ENCODE measurements around the gene RIMS1. TPM values are rescaled to one million over a fixed set of nuclear protein-coding genes. Genes with fewer than 3 reads are reported as not detected.

The RIMS1 gene
- total and polyA plus RNA-seq, 2 of the 13 experiments (the other 11 are each of a cell fraction or from before 2014, with no cell fraction given), result not detected

DNA sequence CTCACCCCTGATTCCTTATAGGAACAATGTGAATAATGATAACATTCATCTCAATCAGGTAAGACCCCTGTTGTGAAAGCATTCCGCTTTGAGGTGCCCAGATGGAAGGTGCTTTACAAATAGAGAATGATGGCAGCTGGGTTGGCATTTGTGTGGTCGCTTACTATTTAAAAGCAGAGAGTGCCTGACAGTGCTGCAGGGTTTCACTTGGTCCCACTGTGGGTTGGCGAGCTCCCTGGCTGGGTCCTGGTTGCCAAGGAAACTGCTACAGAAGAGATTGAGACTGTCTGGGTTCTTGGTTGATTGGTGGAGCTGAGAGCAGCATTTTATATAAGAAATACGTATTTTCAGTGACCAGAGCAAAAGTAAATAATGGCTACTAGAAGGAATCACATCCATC is 528.3 kb downstream of the RIMS1 start:
- H3K4me3 ChIP-seq (replicated peaks in 1 of 3; ENCODE audit: insufficient read depth in 1 of 3, low read depth in 2 of 3, low read length in 3 of 3), result no peak overlapping the region
- FAIRE-seq, result no peak
- WGBS (ENCODE audit: low lambda C conversion rate), result 40% methylated on average over 4 of the region's 4 CpGs
- no peaks in the 10 kb centered on the region for H3K9me3 ChIP-seq (ENCODE audit: low read length)
- no peak overlapping the region for H3K9ac ChIP-seq (ENCODE audit: insufficient read depth, low read depth, low read length)
- no peak overlapping the region for H3K4me2 ChIP-seq (ENCODE audit: low read depth, low read length)
- no TSS peak for BruUV-seq (replicated peaks)
- no peaks in the 10 kb centered on the region for H3K79me2 ChIP-seq (ENCODE audit: insufficient read depth, low read length)
- no peaks in the 10 kb centered on the region for H3K27me3 ChIP-seq (ENCODE audit: control insufficient read depth in 1 of 2, insufficient read depth in 2 of 2, low read length in 2 of 2)
- no peak for DNase-seq (ENCODE audit: low spot score)
- ChIA-PET CTCF (ENCODE audit: low intra/inter-chr PET ratio, low total read pairs) (no interaction called here), POLR2A (no interaction called here)
- H3K4me1 ChIP-seq (ENCODE audit: insufficient read depth, low read length), result peaks cover 14% of the 10 kb centered on the region
- H4K20me1 ChIP-seq (ENCODE audit: insufficient read depth, low read length), result no peaks in the 10 kb centered on the region
- no peak overlapping the region for H3K27ac ChIP-seq (ENCODE audit: extremely low read length, insufficient read depth, low read length)
- no peaks in the 10 kb centered on the region for H3K36me3 ChIP-seq (replicated peaks in 1 of 2; ENCODE audit: control insufficient read depth in 1 of 2, insufficient read depth in 2 of 2, low read length in 2 of 2)
- intact Hi-C loops (cut with micrococcal nuclease; ENCODE audit: unreplicated experiment), result loop anchor here (5.0 kb wide), 2 partner anchors 108 to 168 kb away; no protein-coding TSS in a partner anchor
- TF ChIP-seq MLXIP (CRISPR knock-in tag; IDR thresholded peaks at IDR 0.05; ENCODE audit: borderline replicate concordance) (no peak), JARID2 (CRISPR knock-in tag; IDR thresholded peaks at IDR 0.05; ENCODE audit: insufficient replicate concordance) (no peak), ZNF552 (CRISPR knock-in tag; IDR thresholded peaks at IDR 0.05; ENCODE audit: borderline replicate concordance) (no peak), GATA4 (IDR thresholded peaks at IDR 0.05; ENCODE audit: borderline replicate concordance, low read depth) (no peak)
- TF ChIP-seq, protein P1, sequence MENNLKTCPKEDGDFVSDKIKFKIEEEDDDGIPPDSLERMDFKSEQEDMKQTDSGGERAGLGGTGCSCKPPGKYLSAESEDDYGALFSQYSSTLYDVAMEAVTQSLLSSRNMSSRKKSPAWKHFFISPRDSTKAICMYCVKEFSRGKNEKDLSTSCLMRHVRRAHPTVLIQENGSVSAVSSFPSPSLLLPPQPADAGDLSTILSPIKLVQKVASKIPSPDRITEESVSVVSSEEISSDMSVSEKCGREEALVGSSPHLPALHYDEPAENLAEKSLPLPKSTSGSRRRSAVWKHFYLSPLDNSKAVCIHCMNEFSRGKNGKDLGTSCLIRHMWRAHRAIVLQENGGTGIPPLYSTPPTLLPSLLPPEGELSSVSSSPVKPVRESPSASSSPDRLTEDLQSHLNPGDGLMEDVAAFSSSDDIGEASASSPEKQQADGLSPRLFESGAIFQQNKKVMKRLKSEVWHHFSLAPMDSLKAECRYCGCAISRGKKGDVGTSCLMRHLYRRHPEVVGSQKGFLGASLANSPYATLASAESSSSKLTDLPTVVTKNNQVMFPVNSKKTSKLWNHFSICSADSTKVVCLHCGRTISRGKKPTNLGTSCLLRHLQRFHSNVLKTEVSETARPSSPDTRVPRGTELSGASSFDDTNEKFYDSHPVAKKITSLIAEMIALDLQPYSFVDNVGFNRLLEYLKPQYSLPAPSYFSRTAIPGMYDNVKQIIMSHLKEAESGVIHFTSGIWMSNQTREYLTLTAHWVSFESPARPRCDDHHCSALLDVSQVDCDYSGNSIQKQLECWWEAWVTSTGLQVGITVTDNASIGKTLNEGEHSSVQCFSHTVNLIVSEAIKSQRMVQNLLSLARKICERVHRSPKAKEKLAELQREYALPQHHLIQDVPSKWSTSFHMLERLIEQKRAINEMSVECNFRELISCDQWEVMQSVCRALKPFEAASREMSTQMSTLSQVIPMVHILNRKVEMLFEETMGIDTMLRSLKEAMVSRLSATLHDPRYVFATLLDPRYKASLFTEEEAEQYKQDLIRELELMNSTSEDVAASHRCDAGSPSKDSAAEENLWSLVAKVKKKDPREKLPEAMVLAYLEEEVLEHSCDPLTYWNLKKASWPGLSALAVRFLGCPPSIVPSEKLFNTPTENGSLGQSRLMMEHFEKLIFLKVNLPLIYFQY (CRISPR knock-in tag; IDR thresholded peaks at IDR 0.05; ENCODE audit: borderline replicate concordance), result no peak
- no peak for ATAC-seq
- in situ Hi-C loops (cut with HindIII; ENCODE audit: extremely low pct_ligation_motif_present, low pct_unique_long_range_greater_than_20kb), result loop anchor here (10.0 kb wide), 2 partner anchors 170 to 720 kb away; no protein-coding TSS in a partner anchor
- H2AFZ ChIP-seq (ENCODE audit: low read length), result no peak overlapping the region

Measured in HepG2 (cell line).